ENCODE results near the gene WNT3A. TPM values are rescaled to one million over a fixed set of nuclear protein-coding genes. Genes with fewer than 3 reads are reported as not detected.

Gene WNT3A
- total RNA-seq, 1 experiment from 2014 or later = 0.24 TPM

DNA sequence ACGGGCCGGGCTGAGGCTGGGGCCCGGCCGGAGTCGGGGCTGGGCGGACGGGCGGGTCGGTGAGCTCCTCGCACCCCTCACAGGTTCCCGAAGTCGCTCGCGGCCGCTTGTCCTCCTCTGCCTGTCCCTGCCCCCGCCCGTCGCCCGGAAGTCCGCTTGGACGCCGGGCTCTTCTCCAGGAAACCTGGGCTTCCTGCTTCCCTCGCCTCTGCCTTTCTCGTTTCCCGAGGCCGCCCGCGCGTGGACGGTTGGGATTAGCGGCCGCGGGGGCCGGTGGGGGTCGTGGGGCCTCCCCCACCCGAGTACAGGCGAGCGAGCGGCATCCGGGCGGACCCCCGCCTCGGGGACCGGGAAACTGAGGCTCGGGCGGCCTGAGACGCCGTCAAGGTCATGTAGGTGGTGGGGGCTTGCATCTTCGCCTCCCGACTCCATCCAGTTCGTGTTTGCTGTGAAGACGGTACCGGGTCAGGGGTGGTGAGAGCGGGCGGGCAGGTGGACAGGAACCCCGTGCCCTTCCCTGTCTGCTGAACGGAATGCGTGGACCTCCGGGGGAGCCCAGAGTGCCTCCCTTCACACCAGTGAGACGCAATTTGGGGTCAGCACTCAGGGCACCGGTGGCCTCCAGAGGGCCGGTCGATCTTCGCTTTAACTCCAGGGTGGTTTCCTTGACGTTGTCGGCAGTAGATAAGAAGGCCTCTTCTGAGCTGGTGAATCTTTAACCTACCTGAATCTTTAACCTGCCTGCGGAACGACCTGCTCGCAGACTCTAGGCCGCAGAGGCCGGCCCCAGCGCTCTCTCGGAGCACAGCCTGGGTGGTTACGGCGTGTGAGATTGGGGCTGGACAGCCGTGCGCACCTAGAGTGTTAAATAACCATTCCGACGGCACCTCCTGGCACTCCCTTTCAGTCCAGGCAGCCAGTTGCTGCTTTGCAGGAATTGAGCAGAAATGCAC lies 76.4 kb downstream of the WNT3A start:
- Histone ChIP-seq H3K27me3 (ENCODE audit: insufficient read depth, low read depth) (no peaks in the 10 kb centered on the region), H3F3A (ENCODE audit: insufficient read depth, low read depth) (peaks cover 44% of the 10 kb centered on the region; the same call in 1 of the 2 replicates), H4K20me1 (ENCODE audit: insufficient read depth) (peaks cover 53% of the 10 kb centered on the region), H3K4me2 (peak overlapping the region; percentile 100), H3K9me2 (ENCODE audit: insufficient read depth) (no peaks in the 10 kb centered on the region), H3K79me2 (ENCODE audit: low read depth) (peaks cover 87% of the 10 kb centered on the region), H3K9me3 (ENCODE audit: insufficient read depth, low read depth) (no peaks in the 10 kb centered on the region), H2AFZ (no peak overlapping the region), H3K4me1 (replicated peaks; ENCODE audit: insufficient read depth) (peaks cover 47% of the 10 kb centered on the region), H3K27ac (peak overlapping the region; percentile 78), H3K36me3 (ENCODE audit: low read depth) (peaks cover 20% of the 10 kb centered on the region), H3K4me3 (peak overlapping the region; percentile 100)
- TSS peak; percentile 46 for BruUV-seq (replicated peaks)
- POLR2A ChIA-PET (ENCODE audit: unreplicated experiment) = interaction anchor here (0.6 to 0.9 kb wide), 5 partner anchors 40 to 1144 kb away, joined by 3 to 6 read pairs (median 4); no protein-coding TSS in a partner anchor
- intact Hi-C loops (cut with micrococcal nuclease; ENCODE audit: unreplicated experiment) = loop anchor here (1.0 to 5.0 kb wide), 3 partner anchors 38 to 321 kb away; partner anchors contain the start of gene WNT3A
- CTCF ChIA-PET = interaction anchor here (0.5 to 0.9 kb wide), 2 partner anchors 77 to 78 kb away, joined by 3 to 10 read pairs; no protein-coding TSS in a partner anchor
- DNase-seq = no peak
- TF ChIP-seq EZH2 (IDR thresholded peaks at IDR 0.05; ENCODE audit: low read depth) (no peak), CTCF (conservative IDR thresholded peaks at IDR 0.05) (no peak)

GRCh38 chr1:228083871-228084278 lies 77.1 kb downstream of the WNT3A start:
- Histone ChIP-seq H3K4me2 (peak overlapping the region; percentile 100), H3K27ac (peak overlapping the region; percentile 78), H3K4me1 (replicated peaks; ENCODE audit: insufficient read depth) (peaks cover 53% of the 10 kb centered on the region), H3K79me2 (ENCODE audit: low read depth) (peaks cover 93% of the 10 kb centered on the region), H4K20me1 (ENCODE audit: insufficient read depth) (peaks cover 57% of the 10 kb centered on the region), H3K9me2 (ENCODE audit: insufficient read depth) (no peaks in the 10 kb centered on the region), H3K9me3 (ENCODE audit: insufficient read depth, low read depth) (no peaks in the 10 kb centered on the region), H3K4me3 (peak overlapping the region; percentile 100), H2AFZ (no peak overlapping the region), H3K27me3 (ENCODE audit: insufficient read depth, low read depth) (no peaks in the 10 kb centered on the region), H3F3A (ENCODE audit: insufficient read depth, low read depth) (peaks cover 39% of the 10 kb centered on the region; the same call in 1 of the 2 replicates), H3K36me3 (ENCODE audit: low read depth) (peaks cover 27% of the 10 kb centered on the region)
- no TSS peak for BruUV-seq (replicated peaks)
- ChIA-PET POLR2A (ENCODE audit: unreplicated experiment) (interaction anchor here (0.6 to 0.7 kb wide), 3 partner anchors 41 to 318 kb away, joined by 3 to 6 read pairs (median 5); no protein-coding TSS in a partner anchor), CTCF (no interaction called here)
- intact Hi-C loops (cut with micrococcal nuclease; ENCODE audit: unreplicated experiment) = loop anchor here (2.0 to 5.0 kb wide), 3 partner anchors 57 to 322 kb away; partner anchors contain the start of genes GUK1 and WNT3A
- TF ChIP-seq EZH2 (IDR thresholded peaks at IDR 0.05; ENCODE audit: low read depth) (no peak), CTCF (conservative IDR thresholded peaks at IDR 0.05) (no peak)
- no peak for DNase-seq

GRCh38 chr1:228084325-228084724 lies 77.5 kb downstream of the WNT3A start:
- CTCF ChIA-PET = no interaction called here
- Histone ChIP-seq H3K9me2 (ENCODE audit: insufficient read depth) (no peaks in the 10 kb centered on the region), H2AFZ (no peak overlapping the region), H3K36me3 (ENCODE audit: low read depth) (peaks cover 28% of the 10 kb centered on the region), H3K9me3 (ENCODE audit: insufficient read depth, low read depth) (no peaks in the 10 kb centered on the region), H3F3A (ENCODE audit: insufficient read depth, low read depth) (peaks cover 39% of the 10 kb centered on the region; the same call in 1 of the 2 replicates), H3K79me2 (ENCODE audit: low read depth) (peaks cover 98% of the 10 kb centered on the region), H4K20me1 (ENCODE audit: insufficient read depth) (peaks cover 59% of the 10 kb centered on the region), H3K27me3 (ENCODE audit: insufficient read depth, low read depth) (no peaks in the 10 kb centered on the region), H3K4me3 (peak overlapping the region; percentile 100), H3K4me2 (peak overlapping the region; percentile 100), H3K27ac (peak overlapping the region; percentile 78), H3K4me1 (replicated peaks; ENCODE audit: insufficient read depth) (peaks cover 53% of the 10 kb centered on the region)
- TF ChIP-seq CTCF (conservative IDR thresholded peaks at IDR 0.05) (no peak), EZH2 (IDR thresholded peaks at IDR 0.05; ENCODE audit: low read depth) (no peak)
- POLR2A ChIA-PET (ENCODE audit: unreplicated experiment) = interaction anchor here (0.6 to 0.7 kb wide), 2 partner anchors 41 to 319 kb away, joined by 3 to 5 read pairs; no protein-coding TSS in a partner anchor
- BruUV-seq (replicated peaks) = no TSS peak
- no peak for DNase-seq
- intact Hi-C loops (cut with micrococcal nuclease; ENCODE audit: unreplicated experiment) = loop anchor here (2.0 to 5.0 kb wide), 3 partner anchors 56 to 322 kb away; partner anchors contain the start of genes GUK1 and WNT3A
